ENCODE results near the gene ZNF26. TPM values are rescaled to one million over a fixed set of nuclear protein-coding genes. Genes with fewer than 3 reads are reported as not detected.

Gene ZNF26
- total and polyA plus RNA-seq, 2 donors (not counting 1 experiment from before 2014, with no cell fraction given): 36.0 to 38.3 TPM

GRCh38 chr12:133057446-133057845 is 71.3 kb downstream of the ZNF26 start:
- no peaks in the 10 kb centered on the region for H4K20me1 ChIP-seq (ENCODE audit: control insufficient read depth, insufficient read depth, low read length, poor library complexity, severe bottlenecking)
- Mint-ChIP-seq H3K27me3 (no peaks in the 10 kb centered on the region), H3K27ac (peak overlapping the region; percentile 15), H3K4me1 (no peaks in the 10 kb centered on the region), H3K4me3 (no peak overlapping the region), H3K9me3 (ENCODE audit: insufficient read depth) (peaks cover 13% of the 10 kb centered on the region)
- WGBS (ENCODE audit: insufficient coverage): no CpG with 5 or more reads among the region's 5 CpGs
- ATAC-seq (ENCODE audit: low read depth): no peak
- H3K79me2 ChIP-seq (ENCODE audit: control insufficient read depth, insufficient read depth, low read length): no peaks in the 10 kb centered on the region
- H3K36me3 ChIP-seq (replicated peaks in 1 of 2; ENCODE audit: control extremely low read depth in 1 of 2, control insufficient read depth in 1 of 2, extremely low read depth in 1 of 2, insufficient read depth in 2 of 2, low read length in 1 of 2): peaks cover 4 to 26% of the 10 kb centered on the region in 2 experiments
- H3K27ac ChIP-seq (ENCODE audit: low read length in 2 of 2): no peak overlapping the region
- ChIA-PET POLR2A (interaction anchor here (0.7 kb wide), 1 partner anchor 43 kb away, joined by 3 read pairs; no protein-coding TSS in a partner anchor), CTCF (no interaction called here)
- H3K4me1 ChIP-seq (ENCODE audit: control insufficient read depth in 2 of 2, insufficient read depth in 2 of 2, low read length in 2 of 2): no peaks in the 10 kb centered on the region
- peak overlapping the region in 1 of 5 experiments; percentile 27 for H3K4me3 ChIP-seq (ENCODE audit: control extremely low read depth in 1 of 5, extremely low read depth in 1 of 5, insufficient read depth in 1 of 5, low read depth in 2 of 5, low read length in 4 of 5)
- DNase-seq: no peak
- TF ChIP-seq CTCF (IDR thresholded peaks at IDR 0.05) (no peak), EZH2 (IDR thresholded peaks at IDR 0.05; ENCODE audit: borderline replicate concordance, insufficient read depth, low read depth, low read length, poor library complexity, severe bottlenecking) (no peak)
- intact Hi-C loops (cut with micrococcal nuclease): no loop called here
- H2AFZ ChIP-seq (ENCODE audit: insufficient read depth, low read depth, low read length, poor library complexity, severe bottlenecking): no peak overlapping the region
- H3K9ac ChIP-seq (ENCODE audit: low read length): no peak overlapping the region
- no peak overlapping the region for H3K4me2 ChIP-seq (replicated peaks; ENCODE audit: low read depth, low read length, poor library complexity, severe bottlenecking)
- H3K9me3 ChIP-seq (ENCODE audit: control extremely low read depth in 1 of 3, control insufficient read depth in 2 of 3, insufficient read depth in 1 of 3, low read length in 2 of 3): peaks cover 35 to 91% (median 36%) of the 10 kb centered on the region in 3 donors
- H3K27me3 ChIP-seq (replicated peaks in 1 of 4; ENCODE audit: control extremely low read depth in 1 of 4, control insufficient read depth in 3 of 4, insufficient read depth in 4 of 4, low read length in 3 of 4): no peaks in the 10 kb centered on the region

- 80% methylated on average over 1 of the region's 8 CpGs for WGBS (ENCODE audit: insufficient coverage)
- Histone ChIP-seq H2AFZ (ENCODE audit: insufficient read depth, low read depth, low read length, poor library complexity, severe bottlenecking) (no peak overlapping the region), H3K27ac (ENCODE audit: low read length in 2 of 2) (no peak overlapping the region), H3K4me2 (replicated peaks; ENCODE audit: low read depth, low read length, poor library complexity, severe bottlenecking) (no peak overlapping the region), H3K79me2 (ENCODE audit: control insufficient read depth, insufficient read depth, low read length) (no peaks in the 10 kb centered on the region), H3K36me3 (replicated peaks in 1 of 2; ENCODE audit: control extremely low read depth in 1 of 2, control insufficient read depth in 1 of 2, extremely low read depth in 1 of 2, insufficient read depth in 2 of 2, low read length in 1 of 2) (peaks cover 4 to 16% of the 10 kb centered on the region in 2 experiments), H3K4me3 (ENCODE audit: control extremely low read depth in 1 of 5, extremely low read depth in 1 of 5, insufficient read depth in 1 of 5, low read depth in 2 of 5, low read length in 4 of 5) (peak overlapping the region in 1 of 5 experiments; percentile 27), H3K9ac (ENCODE audit: low read length) (peak overlapping the region; percentile 3), H3K27me3 (replicated peaks in 1 of 4; ENCODE audit: control extremely low read depth in 1 of 4, control insufficient read depth in 3 of 4, insufficient read depth in 4 of 4, low read length in 3 of 4) (no peaks in the 10 kb centered on the region), H3K9me3 (ENCODE audit: control extremely low read depth in 1 of 3, control insufficient read depth in 2 of 3, insufficient read depth in 1 of 3, low read length in 2 of 3) (peaks cover 35 to 91% (median 42%) of the 10 kb centered on the region in 3 donors), H3K4me1 (ENCODE audit: control insufficient read depth in 2 of 2, insufficient read depth in 2 of 2, low read length in 2 of 2) (no peaks in the 10 kb centered on the region), H4K20me1 (ENCODE audit: control insufficient read depth, insufficient read depth, low read length, poor library complexity, severe bottlenecking) (no peaks in the 10 kb centered on the region)
- no peaks in the 10 kb centered on the region for H3K27me3 Mint-ChIP-seq
- ChIA-PET POLR2A (interaction anchor here (0.5 to 0.7 kb wide), 2 partner anchors 22 to 42 kb away, joined by 3 read pairs; partner anchors contain the start of gene ZNF140), CTCF (no interaction called here)
- peaks cover 16% of the 10 kb centered on the region for H3K9me3 Mint-ChIP-seq (ENCODE audit: insufficient read depth)
- DNase-seq (peak; percentile 28), ATAC-seq (ENCODE audit: low read depth) (no peak)
- H3K4me1 Mint-ChIP-seq: no peaks in the 10 kb centered on the region
- TF ChIP-seq CTCF (IDR thresholded peaks at IDR 0.05) (no peak), EZH2 (IDR thresholded peaks at IDR 0.05; ENCODE audit: borderline replicate concordance, insufficient read depth, low read depth, low read length, poor library complexity, severe bottlenecking) (no peak)
- intact Hi-C loops (cut with micrococcal nuclease): no loop called here
- H3K27ac Mint-ChIP-seq: no peak overlapping the region
- H3K4me3 Mint-ChIP-seq: no peak overlapping the region
Observed at GRCh38 chr12:133058203-133059113, 72.3 kb downstream of the ZNF26 start.

All from B cell (primary cell).